Measurements from ENCODE around the gene ABCC4.

Gene ABCC4

GRCh38 chr13:95137096-95137495 is 164.2 kb downstream of the ABCC4 start:
- H3K27ac ChIP-seq = peak overlapping the region; percentile 14
- no peak for TF ChIP-seq ZFX (IDR thresholded peaks at IDR 0.05)
- TF ChIP-seq, protein P1, sequence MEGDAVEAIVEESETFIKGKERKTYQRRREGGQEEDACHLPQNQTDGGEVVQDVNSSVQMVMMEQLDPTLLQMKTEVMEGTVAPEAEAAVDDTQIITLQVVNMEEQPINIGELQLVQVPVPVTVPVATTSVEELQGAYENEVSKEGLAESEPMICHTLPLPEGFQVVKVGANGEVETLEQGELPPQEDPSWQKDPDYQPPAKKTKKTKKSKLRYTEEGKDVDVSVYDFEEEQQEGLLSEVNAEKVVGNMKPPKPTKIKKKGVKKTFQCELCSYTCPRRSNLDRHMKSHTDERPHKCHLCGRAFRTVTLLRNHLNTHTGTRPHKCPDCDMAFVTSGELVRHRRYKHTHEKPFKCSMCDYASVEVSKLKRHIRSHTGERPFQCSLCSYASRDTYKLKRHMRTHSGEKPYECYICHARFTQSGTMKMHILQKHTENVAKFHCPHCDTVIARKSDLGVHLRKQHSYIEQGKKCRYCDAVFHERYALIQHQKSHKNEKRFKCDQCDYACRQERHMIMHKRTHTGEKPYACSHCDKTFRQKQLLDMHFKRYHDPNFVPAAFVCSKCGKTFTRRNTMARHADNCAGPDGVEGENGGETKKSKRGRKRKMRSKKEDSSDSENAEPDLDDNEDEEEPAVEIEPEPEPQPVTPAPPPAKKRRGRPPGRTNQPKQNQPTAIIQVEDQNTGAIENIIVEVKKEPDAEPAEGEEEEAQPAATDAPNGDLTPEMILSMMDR (conservative IDR thresholded peaks at IDR 0.05) = no peak

DNA sequence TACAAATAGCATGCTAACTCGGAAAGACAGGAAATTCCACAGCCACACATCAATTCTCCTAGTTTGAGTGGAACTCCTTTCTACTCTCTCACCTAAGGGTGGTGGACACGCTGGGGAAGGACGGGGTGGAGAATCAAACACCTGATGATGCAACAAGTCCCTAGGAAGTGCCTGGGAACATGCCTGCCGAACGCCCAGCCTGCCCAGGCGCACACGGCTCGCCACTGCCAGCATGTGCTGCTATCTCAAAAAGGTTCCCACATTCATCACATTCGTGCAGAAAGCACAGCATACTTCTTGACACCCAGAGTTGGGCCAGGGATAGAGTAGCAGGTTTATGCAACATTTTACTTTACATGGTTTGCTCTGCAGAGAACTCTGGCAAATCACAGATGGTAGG is 164.6 kb downstream of the ABCC4 start:
- H3K27ac ChIP-seq = peak overlapping the region; percentile 14
- TF ChIP-seq, protein P1 (conservative IDR thresholded peaks at IDR 0.05) = no peak
- no peak for TF ChIP-seq ZFX (IDR thresholded peaks at IDR 0.05)

GRCh38 chr13:95133498-95133897 is 167.8 kb downstream of the ABCC4 start:
- no peak for TF ChIP-seq ZFX (IDR thresholded peaks at IDR 0.05)
- TF ChIP-seq, protein P1 (conservative IDR thresholded peaks at IDR 0.05) = no peak
- H3K27ac ChIP-seq = no peak overlapping the region

GRCh38 chr13:95129004-95129403 is 172.2 kb downstream of the ABCC4 start:
- H3K27ac ChIP-seq = no peak overlapping the region; the same call in 1 of the 2 replicates
- TF ChIP-seq ZFX (IDR thresholded peaks at IDR 0.05) = no peak
- TF ChIP-seq, protein P1 (conservative IDR thresholded peaks at IDR 0.05) = no peak

GRCh38 chr13:95128045-95128643 is 173.1 kb downstream of the ABCC4 start:
- H3K27ac ChIP-seq = peak overlapping the region; percentile 89; the same call in 1 of the 2 replicates
- no peak for TF ChIP-seq ZFX (IDR thresholded peaks at IDR 0.05)
- TF ChIP-seq, protein P1 (conservative IDR thresholded peaks at IDR 0.05) = no peak

- no peak for TF ChIP-seq ZFX (IDR thresholded peaks at IDR 0.05)
- TF ChIP-seq, protein P1 (conservative IDR thresholded peaks at IDR 0.05) = no peak
- no peak overlapping the region; the same call in 1 of the 2 replicates for H3K27ac ChIP-seq
Measured at GRCh38 chr13:95124959-95125358, 176.3 kb downstream of the ABCC4 start.

DNA sequence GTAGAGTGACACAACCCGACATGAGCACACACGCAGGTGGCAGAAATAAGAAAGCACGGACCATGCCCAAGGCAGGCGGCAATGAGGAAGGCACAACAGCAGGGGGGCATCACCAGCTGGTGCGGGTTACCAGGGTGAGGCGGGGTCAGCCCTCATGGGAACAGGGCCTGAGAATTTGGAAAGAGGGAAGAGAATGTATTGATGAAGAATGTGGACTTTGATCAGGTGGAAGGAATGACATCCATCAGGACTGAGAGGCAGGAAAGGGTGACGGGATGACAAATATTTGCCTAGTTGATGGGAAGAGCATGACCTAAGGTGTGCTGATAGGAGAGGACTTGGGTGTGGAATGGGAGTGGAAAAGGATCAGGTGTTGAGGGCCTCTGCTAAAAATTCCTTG is 177.5 kb downstream of the ABCC4 start:
- H3K27ac ChIP-seq = no peak overlapping the region

More for the DNA sequence above, 177.5 kb downstream of the ABCC4 start:
- TF ChIP-seq ZFX (IDR thresholded peaks at IDR 0.05) = no peak
- TF ChIP-seq, protein P1 (conservative IDR thresholded peaks at IDR 0.05) = no peak
